ENCODE data around the gene SLC29A1. TPM values are rescaled to one million over a fixed set of nuclear protein-coding genes. Genes with fewer than 3 reads are reported as not detected.

SLC29A1 gene
- total RNA-seq, 1 donor from 2014 or later, result 17.3 TPM

GRCh38 chr6:44265722-44266233, 42.4 kb downstream of the SLC29A1 start:
- ChIA-PET CTCF (interaction anchor here (1.2 kb wide), 1 partner anchor 93 kb away, joined by 4 read pairs; no protein-coding TSS in a partner anchor), POLR2A (interaction anchor here (0.6 to 13.7 kb wide), 3 partner anchors 10 to 65 kb away, joined by 3 to 549 read pairs (median 72); partner anchors contain the start of genes HSP90AB1 and SLC35B2)
- peak overlapping the region; percentile 100 for H3K4me3 Mint-ChIP-seq
- DNase-seq (no peak), ATAC-seq (ENCODE audit: low read depth) (no peak)
- H3K27me3 Mint-ChIP-seq, result peaks cover 4% of the 10 kb centered on the region
- peak overlapping the region; percentile 88 for H3K27ac Mint-ChIP-seq
- peaks cover 40% of the 10 kb centered on the region for H3K36me3 Mint-ChIP-seq (ENCODE audit: low read depth)
- H3K9me3 Mint-ChIP-seq, result no peaks in the 10 kb centered on the region
- intact Hi-C loops (cut with micrococcal nuclease), result loop anchor here (1.0 to 10.0 kb wide), 9 partner anchors 8 to 1701 kb away; partner anchors contain the start of genes CDC5L, LRRC73, MRPL14 and POLR1C
- no peak for TF ChIP-seq CTCF (IDR thresholded peaks at IDR 0.05)
- peaks cover 71% of the 10 kb centered on the region for H3K4me1 Mint-ChIP-seq

GRCh38 chr6:44266347-44266746, 43.0 kb downstream of the SLC29A1 start:
- peak overlapping the region; percentile 88 for H3K27ac Mint-ChIP-seq
- no peak for TF ChIP-seq CTCF (IDR thresholded peaks at IDR 0.05)
- peaks cover 68% of the 10 kb centered on the region for H3K4me1 Mint-ChIP-seq
- DNase-seq, result no peak
- H3K36me3 Mint-ChIP-seq (ENCODE audit: low read depth), result peaks cover 35% of the 10 kb centered on the region
- H3K27me3 Mint-ChIP-seq, result peaks cover 8% of the 10 kb centered on the region
- no peak for ATAC-seq (ENCODE audit: low read depth)
- POLR2A ChIA-PET, result interaction anchor here (0.6 to 13.7 kb wide), 3 partner anchors 11 to 65 kb away, joined by 3 to 549 read pairs (median 72); partner anchors contain the start of genes HSP90AB1 and SLC35B2
- no peaks in the 10 kb centered on the region for H3K9me3 Mint-ChIP-seq
- H3K4me3 Mint-ChIP-seq, result peak overlapping the region; percentile 100
- CTCF ChIA-PET, result interaction anchor here (0.7 to 5.0 kb wide), 10 partner anchors 10 to 622 kb away, joined by 3 to 81 read pairs (median 5); partner anchors contain the start of genes AARS2 and RSPH9
- intact Hi-C loops (cut with micrococcal nuclease), result loop anchor here (10.0 kb wide), 3 partner anchors 552 to 1702 kb away; partner anchors contain the start of genes LRRC73, POLR1C, UBR2 and YIPF3

GRCh38 chr6:44267252-44267651, 43.9 kb downstream of the SLC29A1 start:
- peak overlapping the region; percentile 88 for H3K27ac Mint-ChIP-seq
- peaks cover 59% of the 10 kb centered on the region for H3K4me1 Mint-ChIP-seq
- ChIA-PET POLR2A (interaction anchor here (2.6 to 13.7 kb wide), 3 partner anchors 12 to 22 kb away, joined by 14 to 549 read pairs (median 72); partner anchors contain the start of genes HSP90AB1 and SLC35B2), CTCF (interaction anchor here (0.7 to 5.0 kb wide), 18 partner anchors 9 to 623 kb away, joined by 3 to 81 read pairs (median 5); partner anchors contain the start of genes AARS2, RSPH9 and SLC35B2)
- no peak overlapping the region for H3K4me3 Mint-ChIP-seq
- peaks cover 26% of the 10 kb centered on the region for H3K36me3 Mint-ChIP-seq (ENCODE audit: low read depth)
- H3K27me3 Mint-ChIP-seq, result peaks cover 10% of the 10 kb centered on the region
- intact Hi-C loops (cut with micrococcal nuclease), result loop anchor here (10.0 kb wide), 3 partner anchors 552 to 1702 kb away; partner anchors contain the start of genes LRRC73, POLR1C, UBR2 and YIPF3
- DNase-seq (no peak), ATAC-seq (ENCODE audit: low read depth) (no peak)
- no peaks in the 10 kb centered on the region for H3K9me3 Mint-ChIP-seq
- no peak for TF ChIP-seq CTCF (IDR thresholded peaks at IDR 0.05)

GRCh38 chr6:44268095-44268628, 44.8 kb downstream of the SLC29A1 start:
- ChIA-PET CTCF (interaction anchor here (0.6 to 5.0 kb wide), 24 partner anchors 8 to 1264 kb away, joined by 3 to 81 read pairs (median 5); partner anchors contain the start of genes AARS2, HSP90AB1, RSPH9 and SLC35B2), POLR2A (interaction anchor here (1.0 to 7.2 kb wide), 5 partner anchors 13 to 37 kb away, joined by 3 to 72 read pairs (median 6); partner anchors contain the start of genes HSP90AB1 and SLC35B2)
- no peak for DNase-seq
- no peak for ATAC-seq (ENCODE audit: low read depth)
- intact Hi-C loops (cut with micrococcal nuclease), result loop anchor here (1.0 to 10.0 kb wide), 8 partner anchors 29 to 1703 kb away; partner anchors contain the start of genes AARS2, LRRC73, POLR1C and UBR2
- peaks cover 17% of the 10 kb centered on the region for H3K36me3 Mint-ChIP-seq (ENCODE audit: low read depth)
- peaks cover 50% of the 10 kb centered on the region for H3K4me1 Mint-ChIP-seq
- no peak overlapping the region for H3K27ac Mint-ChIP-seq
- TF ChIP-seq CTCF (IDR thresholded peaks at IDR 0.05), result peak; percentile 58
- H3K4me3 Mint-ChIP-seq, result no peak overlapping the region
- H3K27me3 Mint-ChIP-seq, result peaks cover 17% of the 10 kb centered on the region
- H3K9me3 Mint-ChIP-seq, result no peaks in the 10 kb centered on the region

Measured in activated B cell treated with CpG ODN at 0.5 μM for 24 hours (primary cell).